Activated T-cell treated with anti-CD3 and anti-CD28 coated beads for 48 hours (primary cell): ENCODE results near the gene FKBP2.

Experiments used
- DNase-seq: peaks from one replicate; pipeline ENCODE4 v3.0.0-alpha.2; 2020; ENCODE audit warnings: low read depth

FKBP2 gene

DNA sequence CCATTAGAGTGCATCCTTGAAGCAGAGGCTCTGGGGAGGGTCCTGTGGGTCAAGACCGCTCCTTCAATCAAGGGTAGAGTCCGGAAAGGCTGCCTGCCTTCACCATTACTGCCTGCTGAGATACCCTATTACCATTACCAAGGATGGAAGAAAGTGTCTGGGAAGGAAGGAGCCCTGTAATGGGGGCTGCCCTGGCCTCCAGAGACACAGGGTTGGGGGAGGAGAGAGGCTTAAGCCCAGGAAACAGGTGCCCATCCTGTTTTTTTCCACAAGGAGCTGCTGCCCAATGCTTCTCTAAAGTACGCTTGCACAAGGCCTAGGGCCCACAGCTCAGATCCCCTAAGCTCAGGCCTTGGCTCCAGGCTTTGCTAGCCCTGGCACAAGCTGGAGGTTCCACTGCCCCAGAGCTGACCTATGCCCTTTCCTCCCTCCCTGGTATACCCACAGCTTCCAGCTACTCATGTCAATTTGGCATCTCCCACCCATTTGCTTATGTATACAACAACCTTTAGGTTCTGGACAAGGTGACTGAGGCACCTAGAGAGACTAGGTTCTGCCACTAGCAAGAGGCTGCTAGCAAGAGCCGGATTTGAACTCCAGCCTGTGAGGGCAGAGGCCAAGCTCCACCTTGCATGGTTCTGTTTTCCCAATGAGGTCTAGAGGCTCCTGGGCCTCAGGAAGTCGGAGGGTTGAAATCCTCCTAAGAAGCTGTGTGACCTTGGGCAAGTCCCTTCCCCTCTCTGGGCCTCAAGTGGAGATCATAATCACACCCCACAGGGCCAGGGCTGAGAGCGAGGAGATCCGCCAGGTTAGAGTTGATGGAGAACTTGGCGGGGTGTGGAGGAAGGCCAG lies 8.9 kb downstream of the FKBP2 start:
- no peak for DNase-seq

DNA sequence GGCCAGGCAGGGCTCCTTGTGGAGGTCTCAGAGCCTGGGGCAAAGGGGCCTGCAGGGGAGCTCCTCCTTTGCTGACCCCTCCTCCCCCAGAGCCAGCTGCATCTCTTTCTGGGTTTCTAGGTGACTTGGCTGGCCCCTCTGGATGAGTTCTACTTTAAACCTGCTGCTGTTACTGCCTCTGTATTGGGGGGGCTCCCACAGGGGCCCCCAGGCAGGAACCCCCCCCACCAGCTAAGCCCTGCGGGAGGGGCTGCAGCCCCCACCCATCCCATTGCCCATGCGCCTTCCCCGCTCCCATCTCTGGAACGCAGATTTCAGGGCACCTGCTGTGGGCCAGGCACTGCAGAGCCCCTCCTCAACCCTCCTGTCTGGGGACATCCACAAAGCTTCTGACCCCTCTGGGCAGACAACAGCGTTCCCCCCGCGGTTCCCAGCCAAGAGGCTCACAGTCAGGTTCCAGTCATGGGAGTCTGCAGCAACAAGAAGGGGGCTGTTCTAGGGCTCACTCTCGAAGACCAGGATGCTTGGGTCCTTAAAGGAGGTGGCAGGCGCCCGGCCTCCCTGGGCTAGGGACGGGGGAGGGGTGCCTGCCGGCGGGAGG lies 9.6 kb downstream of the FKBP2 start:
- no peak for DNase-seq

DNA sequence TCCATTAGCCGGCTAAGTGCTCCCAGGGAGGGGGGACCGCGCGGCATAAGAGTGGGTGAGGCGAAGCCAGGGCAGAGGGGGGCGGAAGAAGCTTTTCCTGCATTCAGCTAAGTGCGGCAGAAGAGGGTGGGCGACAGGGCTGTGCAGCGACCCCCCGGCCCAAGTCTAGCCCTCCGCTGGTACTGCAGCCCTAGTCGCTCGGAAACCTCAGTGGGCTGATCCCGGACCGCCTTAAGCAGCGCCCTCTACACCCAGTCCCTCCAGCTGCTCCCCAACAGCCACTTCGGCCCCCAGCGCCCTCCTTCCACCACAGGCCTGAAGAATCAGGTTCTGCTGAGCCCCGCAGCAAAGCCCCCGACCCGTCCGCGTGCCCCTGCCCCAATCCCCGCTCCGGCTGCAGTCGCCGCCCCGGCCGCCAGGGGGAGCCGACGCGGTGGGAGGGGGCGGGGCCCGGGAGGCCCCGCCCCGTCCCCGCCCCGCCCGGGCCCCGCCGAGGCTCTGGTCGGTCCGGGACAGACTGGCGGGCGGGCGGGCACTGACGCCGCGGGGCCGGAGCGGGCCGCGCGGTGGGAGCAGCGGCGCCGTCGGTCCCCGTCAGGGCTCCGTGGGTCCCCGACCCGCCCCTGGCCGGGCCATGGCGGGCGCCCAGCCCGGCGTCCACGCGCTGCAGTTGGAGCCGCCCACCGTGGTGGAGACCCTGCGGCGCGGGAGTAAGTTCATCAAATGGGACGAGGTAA lies 10.3 kb downstream of the FKBP2 start, which contains the start of gene PLCB3:
Gene PLCB3, plus strand, starts transcription at position 515 of the 737 bp plus-strand sequence. Its CDS starts 120 bp downstream, at position 635.
- DNase-seq, result peak; percentile 70

DNA sequence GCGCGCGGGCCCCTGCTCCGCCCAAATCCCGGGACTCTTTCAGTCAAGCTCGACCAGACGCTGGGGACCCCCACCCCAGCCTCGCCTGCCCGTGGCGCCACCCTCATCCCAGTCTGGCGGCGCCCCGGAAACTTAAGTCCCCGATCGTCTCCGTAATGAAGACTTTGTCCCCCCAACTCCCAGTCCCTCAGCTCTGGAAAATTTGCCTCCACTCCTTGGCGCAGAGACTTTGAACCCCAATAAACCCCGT lies 10.8 kb downstream of the FKBP2 start:
- no peak for DNase-seq

DNA sequence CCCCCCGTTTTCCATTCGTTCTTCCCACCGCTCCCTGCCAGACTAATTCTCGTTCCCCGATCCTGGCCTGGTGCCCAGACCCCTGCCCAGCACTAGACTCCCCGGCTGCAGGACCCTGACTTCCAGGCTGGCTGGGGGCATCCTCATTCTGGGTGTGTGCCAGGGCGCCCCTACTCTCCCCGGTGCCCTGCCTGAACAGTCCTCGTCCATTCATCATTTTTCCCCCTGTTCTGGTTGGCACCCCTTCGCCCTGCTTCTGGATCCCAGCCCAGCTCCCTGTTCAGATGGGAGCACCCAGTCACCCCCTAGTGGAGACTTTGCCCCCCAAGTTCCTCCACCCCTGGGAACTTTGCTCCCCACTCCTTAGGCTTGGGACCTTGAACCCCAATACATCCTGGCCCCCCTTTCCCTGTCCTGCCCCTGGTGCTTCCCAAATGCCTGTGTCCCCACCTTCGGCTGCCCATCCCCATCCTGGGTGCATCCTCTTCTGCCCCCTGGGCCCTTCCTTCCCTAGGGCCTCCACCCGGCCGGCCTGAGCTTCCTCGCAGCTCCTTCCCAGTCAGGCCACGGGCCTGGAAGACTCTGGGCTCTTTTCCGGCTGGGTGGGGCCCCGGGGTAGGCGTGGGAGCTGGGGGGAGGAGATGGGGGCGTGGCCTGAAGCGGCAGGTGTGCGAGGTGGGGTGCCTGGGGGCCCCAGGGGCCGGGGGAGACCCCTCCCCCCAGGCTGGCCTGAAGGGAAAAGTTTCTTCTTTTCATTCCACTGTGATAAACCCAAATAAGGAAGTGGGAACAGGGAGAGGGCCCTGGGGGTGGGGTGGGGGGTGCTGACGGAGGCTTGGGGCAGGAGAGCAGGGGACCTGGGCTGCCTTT lies 11.3 kb downstream of the FKBP2 start:
- no peak for DNase-seq

DNA sequence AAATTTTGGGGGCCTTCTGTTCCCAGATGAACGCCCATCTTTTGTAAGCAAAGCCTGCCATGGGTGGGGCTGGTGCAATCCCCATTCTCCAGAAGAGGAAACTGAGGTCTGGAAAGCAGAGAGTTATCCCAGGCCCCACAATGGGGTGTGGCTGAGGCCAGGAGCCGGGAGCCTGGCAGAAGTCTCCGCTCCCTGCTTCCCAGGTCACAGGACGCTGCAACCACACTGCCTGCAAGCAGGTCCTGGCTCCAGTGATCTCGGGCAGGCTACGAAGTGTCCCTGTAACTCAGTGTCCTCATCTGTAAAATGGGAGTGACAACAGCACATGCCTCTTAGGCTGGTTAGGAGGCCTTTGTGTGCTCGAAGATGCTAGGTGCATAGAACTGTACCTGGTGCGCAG lies 12.1 kb downstream of the FKBP2 start:
- DNase-seq, result no peak

DNA sequence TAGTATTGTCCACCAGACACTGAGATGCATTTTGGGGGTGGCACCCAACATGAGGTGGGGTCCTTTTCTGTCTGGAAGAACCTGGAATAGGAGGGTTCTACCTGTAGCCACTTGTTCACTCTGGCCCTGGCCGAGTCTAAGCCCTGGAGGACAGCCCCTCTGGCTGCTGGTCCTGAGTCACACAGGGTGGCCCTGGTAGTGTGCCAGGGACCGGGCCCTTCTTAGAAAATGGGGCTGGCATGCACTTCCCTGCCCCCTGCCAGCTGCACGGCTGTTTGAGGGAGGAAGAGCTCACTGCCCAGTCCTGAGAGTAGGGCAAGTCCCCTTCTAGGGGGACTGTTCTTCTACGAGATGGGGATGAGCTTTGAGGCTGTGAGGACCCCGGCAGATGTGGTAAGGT lies 12.6 kb downstream of the FKBP2 start:
- DNase-seq, result no peak

DNA sequence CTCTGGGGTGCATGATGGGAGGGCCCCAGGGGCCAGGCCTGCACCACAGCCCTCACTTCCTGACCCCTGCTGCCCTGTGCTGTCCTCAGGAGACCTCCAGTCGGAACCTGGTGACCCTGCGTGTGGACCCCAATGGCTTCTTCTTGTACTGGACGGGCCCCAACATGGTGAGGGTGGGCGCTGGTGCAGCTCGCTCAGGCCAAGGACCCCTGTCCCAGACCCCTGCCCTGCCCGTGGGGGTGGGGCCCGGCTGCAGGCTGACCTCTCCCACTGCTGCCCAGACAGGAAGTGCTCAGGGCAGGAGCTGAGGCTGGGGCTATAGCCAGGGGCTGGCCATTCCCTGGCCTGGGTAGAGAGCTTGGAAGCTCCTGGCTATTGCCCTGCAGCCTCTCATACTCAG lies 13.4 kb downstream of the FKBP2 start:
- no peak for DNase-seq

DNA sequence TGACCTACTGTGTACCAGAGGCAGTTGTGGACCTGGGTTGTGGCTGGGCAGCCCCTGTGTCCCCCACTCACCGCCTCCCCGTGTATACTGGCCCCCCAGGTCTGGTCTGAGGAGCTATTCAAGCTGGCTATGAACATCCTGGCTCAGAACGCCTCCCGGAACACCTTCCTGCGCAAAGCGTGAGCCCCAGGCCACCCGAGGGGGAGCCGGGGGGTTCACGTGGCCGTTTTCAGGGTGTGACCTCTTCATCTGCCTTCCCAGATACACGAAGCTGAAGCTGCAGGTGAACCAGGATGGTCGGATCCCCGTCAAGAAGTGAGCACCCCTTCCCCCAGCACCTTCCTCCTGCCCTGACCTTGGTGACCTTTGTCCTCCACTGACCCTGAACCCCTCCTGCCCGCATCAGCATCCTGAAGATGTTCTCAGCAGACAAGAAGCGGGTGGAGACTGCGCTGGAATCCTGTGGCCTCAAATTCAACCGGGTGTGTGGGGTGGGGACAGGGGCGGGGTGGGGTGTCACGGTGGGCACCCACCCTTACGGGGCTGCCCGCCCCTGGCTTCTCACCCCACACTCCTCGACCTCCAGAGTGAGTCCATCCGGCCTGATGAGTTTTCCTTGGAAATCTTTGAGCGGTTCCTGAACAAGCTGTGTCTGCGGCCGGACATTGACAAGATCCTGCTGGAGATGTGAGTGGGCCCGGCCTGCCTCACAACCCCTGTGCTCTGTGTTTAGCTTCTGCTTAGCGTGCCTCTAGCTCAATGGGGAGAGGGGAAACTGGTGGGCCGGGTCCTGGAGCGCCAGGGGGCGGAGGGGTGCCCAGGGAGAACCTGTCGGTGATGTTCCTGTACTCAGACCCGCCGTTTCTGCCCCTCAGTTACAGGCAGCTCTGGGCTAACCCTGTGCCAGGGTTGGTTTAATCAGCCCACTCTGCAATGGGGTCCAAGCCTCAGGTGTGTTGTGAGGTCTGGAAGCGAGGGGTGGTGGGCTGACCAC lies 14.5 kb downstream of the FKBP2 start:
- no peak for DNase-seq

DNA sequence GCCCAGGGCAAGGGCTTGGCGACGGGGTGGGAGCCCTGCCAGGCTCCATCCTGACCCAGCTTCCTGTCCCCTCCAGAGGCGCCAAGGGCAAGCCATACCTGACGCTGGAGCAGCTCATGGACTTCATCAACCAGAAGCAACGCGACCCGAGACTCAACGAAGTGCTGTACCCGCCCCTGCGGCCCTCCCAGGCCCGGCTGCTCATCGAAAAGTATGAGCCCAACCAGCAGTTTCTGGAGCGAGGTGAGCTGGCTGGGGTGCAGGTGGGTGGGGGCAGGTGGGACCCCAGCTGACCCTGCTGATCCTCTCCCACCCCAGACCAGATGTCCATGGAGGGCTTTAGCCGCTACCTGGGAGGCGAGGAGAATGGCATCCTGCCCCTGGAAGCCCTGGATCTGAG lies 15.4 kb downstream of the FKBP2 start:
- DNase-seq, result no peak

DNA sequence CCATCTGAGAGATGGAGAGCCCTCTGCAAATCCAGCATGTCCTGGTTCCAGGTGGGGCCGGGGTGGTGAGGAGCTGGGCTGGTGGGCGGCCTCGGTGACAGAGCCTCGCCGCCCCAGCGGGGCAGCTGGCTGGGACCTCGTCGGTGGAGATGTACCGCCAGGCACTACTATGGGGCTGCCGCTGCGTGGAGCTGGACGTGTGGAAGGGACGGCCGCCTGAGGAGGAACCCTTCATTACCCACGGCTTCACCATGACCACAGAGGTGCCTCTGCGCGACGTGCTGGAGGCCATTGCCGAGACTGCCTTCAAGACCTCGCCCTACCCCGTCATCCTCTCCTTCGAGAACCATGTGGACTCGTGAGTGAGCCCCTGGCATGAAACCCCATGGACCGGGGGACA lies 17.5 kb downstream of the FKBP2 start:
- no peak for DNase-seq

DNA sequence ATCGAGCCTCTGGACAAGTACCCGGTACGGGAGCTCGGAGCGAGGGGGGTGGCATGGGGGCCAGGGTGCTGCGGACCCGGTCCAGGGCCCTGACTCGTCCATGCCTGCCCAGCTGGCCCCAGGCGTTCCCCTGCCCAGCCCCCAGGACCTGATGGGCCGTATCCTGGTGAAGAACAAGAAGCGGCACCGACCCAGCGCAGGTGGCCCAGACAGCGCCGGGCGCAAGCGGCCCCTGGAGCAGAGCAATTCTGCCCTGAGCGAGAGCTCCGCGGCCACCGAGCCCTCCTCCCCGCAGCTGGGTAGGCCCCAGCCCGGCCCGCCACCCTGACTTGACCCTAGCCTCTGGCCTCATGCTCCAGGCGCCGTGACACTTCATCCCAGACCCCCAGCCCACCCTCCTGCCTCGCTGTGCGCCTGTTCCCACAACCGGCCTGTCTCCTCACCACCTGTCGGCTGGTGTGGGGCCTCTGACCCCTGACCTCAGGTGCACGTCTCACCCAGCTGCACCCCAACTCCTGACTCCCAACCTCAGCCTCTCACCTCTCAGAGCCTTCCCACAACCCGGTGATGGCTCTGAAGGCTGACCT lies 18.1 kb downstream of the FKBP2 start:
- no peak for DNase-seq

DNA sequence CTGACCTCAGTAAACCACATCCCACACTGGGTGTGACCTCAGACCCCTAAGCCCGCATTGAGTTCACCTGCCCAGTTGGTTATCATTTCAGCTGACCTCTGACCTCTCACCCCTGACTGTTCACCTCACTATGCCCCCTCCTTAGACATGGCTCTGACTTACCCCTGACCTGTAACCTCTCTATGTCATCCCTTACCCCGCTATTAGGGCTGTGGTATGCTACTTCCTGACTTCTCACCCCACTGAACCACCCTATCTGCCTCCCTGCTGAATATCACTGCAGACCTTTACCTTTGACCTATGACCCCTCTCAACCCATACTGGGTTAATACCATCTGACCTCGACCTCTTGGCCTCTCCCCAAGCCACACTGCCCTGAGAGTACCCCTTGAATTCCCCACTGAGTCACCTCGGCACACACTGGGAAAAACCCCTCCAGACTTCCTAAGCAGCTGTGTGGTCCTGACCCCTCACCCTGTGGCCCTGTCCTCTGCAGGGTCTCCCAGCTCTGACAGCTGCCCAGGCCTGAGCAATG lies 18.7 kb downstream of the FKBP2 start:
- DNase-seq, result no peak

DNA sequence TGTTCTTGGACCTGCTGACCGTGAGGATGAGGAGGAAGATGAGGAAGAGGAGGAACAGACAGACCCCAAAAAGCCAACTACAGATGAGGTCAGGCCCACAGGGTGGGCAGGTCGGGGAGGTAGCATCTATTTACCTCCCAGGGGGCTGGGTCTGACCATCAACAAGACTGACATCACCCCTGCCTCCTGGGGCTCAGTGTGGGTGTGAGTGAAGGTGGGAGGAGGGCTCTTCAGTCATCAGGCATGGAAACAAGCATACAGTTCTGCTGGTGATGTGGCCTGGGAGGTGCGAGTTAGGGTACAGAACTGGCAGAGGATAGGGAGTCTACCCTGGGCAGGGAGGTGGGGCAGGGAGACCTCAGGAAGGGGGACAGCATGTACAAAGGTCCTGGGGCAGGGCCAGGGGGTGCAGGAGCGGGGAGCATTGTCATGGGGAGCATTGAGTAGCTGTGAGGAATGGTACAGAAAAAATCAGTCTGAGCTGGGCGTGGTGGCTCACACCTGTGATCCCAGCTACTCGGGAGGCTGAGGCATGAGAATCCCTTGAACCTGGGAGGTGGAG lies 19.3 kb downstream of the FKBP2 start:
- DNase-seq, result no peak

DNA sequence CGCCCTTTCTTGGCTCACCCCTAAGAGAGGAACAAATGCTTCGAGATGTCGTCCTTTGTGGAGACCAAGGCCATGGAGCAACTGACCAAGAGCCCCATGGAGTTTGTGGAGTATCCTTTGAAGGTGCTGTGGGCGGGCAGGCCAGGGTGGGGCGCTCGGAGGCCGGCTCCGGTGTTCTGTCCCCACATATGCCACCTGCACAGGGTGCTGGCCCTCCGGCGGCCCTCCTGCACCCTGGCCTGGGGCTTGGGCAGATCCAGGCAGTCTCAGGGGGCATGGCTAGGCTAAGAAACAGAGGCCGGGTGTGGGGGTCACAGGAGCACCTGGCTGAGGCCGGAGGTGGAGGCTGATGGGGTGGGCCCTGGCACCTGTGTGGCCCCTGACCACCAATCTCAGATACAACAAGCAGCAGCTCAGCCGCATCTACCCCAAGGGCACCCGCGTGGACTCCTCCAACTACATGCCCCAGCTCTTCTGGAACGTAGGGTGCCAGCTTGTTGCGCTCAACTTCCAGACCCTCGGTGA lies 20.7 kb downstream of the FKBP2 start:
- DNase-seq, result no peak

DNA sequence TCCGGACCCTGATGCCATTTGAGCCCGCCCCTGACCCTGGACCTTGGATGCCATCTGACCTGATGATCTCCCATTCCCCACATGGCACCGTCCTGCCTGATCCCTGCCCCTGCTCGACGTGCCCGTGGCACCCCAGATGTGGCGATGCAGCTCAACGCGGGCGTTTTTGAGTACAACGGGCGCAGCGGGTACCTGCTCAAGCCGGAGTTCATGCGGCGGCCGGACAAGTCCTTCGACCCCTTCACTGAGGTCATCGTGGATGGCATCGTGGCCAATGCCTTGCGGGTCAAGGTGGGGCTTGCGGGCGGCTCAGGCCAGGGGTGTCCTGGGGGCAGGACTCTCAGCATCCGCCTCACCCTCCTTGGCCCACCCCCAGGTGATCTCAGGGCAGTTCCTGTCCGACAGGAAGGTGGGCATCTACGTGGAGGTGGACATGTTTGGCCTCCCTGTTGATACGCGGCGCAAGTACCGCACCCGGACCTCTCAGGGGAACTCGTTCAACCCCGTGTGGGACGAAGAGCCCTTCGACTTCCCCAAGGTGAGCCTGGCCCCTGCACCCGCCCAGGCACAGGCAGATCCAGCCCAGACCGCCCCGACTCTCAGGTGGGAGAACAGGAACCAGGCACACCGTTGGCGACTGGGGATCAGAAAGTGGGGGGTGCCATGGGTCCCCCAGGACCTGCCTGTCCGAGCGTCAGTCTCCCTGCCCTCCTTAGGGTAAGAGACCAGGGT lies 21.5 kb downstream of the FKBP2 start:
- no peak for DNase-seq

DNA sequence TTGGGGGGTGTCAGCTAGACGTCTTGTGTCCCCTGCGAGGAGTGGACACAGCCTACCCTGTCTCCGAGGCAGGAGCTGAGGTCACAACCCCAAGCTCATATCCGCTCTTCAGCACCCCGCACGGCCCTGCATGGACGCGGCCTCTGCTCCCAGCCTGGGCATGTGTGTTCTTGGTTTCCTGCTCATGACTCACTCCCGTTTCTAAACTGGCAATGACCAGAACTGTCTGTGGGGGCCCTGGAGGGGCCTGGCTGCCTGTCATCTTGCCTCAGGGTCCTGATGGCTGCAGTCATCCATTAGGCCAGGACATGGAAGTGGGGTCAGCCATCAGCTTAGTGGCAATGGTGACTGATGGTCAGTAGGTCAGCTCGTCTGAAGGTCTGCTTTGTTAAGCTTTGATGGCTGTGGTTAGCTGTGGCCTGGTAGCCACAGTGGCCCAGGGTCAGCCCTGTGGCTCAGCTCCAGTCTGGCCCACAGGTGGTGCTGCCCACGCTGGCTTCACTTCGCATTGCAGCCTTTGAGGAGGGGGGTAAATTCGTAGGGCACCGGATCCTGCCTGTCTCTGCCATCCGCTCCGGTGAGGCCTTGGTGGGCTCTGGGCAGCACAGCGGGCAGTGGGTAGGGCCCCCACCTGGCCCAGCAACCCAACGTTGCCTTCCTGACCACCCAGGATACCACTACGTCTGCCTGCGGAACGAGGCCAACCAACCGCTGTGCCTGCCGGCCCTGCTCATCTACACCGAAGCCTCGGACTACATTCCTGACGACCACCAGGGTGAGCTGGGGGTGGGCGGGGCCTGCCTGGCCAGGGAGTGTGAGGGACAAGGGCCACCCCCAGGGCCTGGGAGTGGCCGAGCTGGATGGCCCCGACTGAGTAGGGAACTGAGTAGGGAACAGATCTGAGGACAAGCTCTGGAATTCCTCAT lies 22.4 kb downstream of the FKBP2 start:
- DNase-seq, result no peak

DNA sequence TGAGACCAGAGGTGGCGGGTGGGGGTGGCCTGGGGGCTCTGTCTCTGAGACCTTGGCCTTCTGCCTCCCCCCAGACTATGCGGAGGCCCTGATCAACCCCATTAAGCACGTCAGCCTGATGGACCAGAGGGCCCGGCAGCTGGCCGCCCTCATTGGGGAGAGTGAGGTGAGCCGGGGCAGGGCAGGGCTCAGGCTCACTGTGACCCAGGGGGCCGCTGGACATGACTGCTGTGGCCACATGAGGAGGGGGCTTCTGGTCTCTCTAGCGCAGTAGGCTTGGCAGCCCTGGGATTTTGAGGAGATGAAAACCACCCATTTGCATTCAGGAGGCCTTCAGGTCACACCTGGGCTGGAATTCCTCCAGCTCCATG lies 23.0 kb downstream of the FKBP2 start:
- DNase-seq, result no peak
